NCI-H526 treated with DMSO at 0.1 percent for 48 hours (cell line): ENCODE results near the gene HDAC11.
A peak's percentile ranks its signal among the peaks of the same experiment; 100 is the strongest.

Experiments used
- DNase-seq: peaks from one replicate; lab custom pipeline; 2025; lab: John Stamatoyannopoulos, UW

HDAC11 gene

DNA sequence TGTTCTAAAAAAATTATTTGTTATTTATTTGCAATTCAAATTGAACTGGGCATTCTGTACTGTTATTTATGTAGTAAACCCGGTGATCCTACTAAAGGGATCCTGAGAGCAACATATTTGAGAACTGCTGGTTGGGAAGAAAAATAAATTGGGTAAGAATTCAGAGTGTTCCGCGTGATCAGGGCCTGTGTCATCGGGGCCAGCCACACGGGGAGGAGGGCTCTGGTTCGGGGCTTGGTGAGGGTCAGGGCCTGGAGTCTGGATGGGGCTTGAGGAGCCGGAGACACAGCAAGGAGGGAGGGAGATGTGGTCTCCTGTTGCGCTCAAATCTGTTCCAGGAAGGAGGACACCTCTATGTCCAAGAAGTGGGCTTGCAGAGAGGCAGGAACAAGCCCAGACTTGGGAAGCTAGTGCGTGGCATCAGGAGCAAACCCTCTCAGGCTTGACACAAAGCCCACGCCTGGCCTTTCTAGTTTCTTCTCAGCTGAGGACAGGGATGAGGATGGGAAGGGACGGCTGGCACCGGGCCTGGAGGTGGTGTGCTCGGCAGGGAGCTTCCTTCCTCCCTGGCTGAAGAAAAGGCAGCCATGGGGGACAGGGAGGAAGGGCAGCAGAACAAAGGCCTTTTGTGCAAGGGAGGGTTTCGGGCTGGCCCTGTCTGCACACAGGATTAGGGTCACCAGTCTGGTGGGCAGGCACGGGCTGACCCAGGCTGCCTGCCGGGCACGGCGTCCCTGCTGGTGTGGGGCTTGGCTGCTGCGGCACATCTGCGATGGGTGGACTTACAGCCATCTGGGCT is 45.9 kb downstream of the HDAC11 start:
- peak; percentile 47 for DNase-seq

DNA sequence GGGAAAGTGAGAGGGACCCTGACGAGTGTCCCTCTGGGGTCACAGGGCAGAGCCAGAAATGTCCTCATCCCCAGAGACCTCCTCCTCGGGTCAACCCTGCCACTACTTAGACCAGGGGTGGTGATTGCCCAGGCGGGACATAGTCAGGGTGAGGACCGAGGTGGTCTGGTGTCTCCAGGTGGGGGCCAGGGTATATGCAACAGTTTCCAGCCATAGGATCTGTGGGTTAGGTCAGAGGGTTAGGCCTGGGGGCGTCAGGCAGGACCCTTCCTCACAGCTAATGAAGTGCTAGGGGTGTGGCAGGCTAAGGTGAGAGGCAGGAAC is 46.5 kb downstream of the HDAC11 start:
- DNase-seq, result no peak

DNA sequence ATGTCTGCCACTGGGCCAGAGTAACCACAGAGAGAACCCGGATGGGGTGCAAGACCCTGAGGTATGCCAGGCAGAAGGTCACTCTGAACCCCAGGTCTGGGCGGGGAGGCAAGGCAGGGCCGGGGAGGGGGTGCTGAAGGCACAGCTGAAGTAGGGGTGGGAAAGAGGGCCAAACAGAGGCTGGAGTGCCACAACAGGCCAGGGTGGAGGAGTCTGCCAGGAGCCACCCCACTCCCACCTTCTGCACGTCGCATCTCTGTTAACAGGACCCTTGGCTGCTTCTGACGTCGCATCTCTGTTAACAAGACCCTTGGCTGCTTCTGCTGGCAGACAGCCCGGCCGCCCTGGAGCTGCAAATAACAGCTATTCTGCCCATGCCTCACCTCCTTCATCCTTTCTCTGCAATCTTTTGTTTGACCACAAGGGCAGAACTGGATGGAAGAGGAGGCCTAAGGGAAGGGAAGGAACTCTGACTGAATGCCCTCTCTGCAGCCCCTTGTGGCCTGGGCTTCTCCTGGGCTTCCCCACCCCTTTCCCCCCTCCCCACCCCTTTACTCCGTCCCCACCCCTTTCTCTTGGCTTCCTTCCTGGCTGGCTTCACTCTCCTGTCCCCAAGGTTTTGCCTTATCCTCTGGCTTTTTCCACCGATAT is 48.2 kb downstream of the HDAC11 start:
- no peak for DNase-seq

DNA sequence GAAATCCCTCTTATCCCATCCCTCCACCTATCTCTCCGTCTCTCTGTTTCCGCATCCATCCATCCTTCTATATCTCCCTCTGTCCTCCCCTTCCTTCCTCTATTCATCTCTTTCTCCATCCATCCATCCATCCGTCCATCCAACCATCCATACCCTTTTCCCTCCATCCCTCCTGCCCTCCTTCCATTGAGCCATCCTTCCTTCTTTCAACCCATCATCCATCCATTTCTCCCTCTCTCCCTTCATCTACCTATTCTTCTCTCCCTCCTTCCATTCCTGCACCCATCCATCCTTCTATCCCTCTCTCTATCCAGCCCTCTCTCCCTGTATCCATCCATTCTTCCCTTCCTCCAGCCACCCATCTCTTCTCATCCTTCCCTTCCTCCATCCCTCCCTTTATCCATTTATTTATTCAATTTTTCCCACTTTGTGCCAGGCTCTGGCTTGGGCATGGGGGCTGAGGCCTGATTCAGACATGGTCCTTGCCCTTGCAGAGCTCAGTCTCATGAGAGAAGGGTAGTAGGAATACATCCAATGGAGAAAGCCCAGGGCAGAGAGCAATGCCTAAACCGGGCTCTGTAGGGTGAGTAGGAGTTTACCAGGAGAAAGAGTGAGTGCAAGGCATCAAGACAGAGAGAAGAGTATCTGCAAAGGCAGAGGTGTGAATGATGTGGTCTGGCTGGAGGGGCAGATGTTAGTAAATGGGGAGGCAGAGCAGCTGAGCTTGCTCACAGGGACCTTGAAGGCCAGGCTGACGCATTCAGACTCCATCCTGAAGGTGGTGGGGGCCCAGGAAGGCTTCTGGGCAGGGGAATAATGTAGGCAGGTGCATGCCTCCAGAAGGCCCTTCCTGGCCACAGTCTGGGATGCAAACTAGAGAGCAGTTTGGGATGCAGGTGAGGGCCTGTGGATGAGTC is 49.3 kb downstream of the HDAC11 start:
- DNase-seq, result no peak

DNA sequence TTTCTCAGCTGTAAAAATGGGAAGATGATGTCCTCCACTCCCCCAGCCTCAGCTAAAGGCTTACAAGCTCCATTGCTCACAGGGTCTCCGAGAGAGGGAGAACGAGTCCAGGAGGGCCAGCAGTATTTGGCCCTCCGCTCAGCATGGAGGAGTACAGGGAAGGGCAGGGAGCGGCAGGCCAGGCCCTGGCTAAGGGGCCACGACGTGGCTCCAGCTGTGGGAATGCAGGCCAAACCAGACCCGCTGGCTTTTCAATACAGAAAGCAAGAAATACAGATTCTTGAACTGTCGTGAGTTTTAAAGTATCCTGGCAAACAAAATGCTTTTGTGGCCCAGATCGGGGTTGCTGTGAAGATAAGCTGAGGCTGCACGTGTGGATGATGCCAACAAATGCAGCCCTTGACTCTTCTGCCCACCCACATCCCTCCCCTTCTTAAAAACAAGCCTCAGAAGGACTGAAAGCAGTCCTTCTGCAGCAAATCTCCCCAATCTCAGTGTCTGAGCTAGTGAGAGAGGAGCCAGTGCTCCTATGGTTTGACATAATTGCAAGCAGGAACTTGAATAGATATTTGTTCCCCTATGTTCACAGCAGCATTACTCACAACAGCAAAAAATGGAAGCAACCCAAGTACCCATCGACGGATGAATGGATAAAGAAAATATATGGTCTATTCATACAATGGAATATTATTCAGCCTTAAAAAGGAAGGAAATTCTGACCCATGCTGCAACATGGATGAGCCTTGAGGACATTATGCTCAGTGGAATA is 50.3 kb downstream of the HDAC11 start:
- DNase-seq, result no peak

DNA sequence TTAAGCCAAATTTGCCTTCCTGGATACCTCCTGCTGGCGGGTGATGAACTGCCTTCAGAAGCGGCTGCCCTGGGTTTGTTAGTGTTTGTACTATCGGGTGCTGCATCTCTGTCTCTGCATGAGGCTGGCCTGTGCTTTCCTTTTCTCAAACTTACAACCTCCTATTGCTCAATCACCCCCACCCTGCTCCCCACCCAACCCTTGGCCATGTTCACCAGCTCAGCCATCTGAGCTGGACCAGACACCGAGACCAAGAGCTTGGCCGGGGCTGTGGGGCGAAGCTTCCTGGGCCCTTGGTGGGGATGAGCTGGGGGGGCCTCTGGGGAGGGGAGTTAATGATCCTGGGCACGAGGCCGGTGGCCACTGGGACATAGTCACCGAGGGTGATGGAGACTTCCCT is 52.0 kb downstream of the HDAC11 start:
- no peak for DNase-seq

DNA sequence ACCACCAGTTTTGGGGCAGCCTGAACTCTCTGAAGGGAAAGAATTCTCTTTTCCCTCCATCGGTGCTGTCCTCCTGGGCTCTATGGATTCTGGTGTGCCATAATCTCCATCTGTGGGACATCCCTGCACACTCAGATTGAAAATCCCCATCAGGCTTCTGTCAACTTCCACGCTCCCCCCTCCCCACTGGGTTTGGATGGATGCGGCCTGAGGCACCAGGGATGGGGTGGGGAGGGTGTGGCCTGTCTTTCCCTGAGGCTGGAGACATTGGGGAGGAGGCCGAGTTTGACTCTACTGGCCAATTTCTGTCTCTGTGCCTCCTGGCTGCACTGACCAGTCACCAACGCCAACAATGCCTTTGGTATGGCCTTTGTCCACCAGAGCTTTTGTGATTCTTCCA is 52.5 kb downstream of the HDAC11 start:
- no peak for DNase-seq

DNA sequence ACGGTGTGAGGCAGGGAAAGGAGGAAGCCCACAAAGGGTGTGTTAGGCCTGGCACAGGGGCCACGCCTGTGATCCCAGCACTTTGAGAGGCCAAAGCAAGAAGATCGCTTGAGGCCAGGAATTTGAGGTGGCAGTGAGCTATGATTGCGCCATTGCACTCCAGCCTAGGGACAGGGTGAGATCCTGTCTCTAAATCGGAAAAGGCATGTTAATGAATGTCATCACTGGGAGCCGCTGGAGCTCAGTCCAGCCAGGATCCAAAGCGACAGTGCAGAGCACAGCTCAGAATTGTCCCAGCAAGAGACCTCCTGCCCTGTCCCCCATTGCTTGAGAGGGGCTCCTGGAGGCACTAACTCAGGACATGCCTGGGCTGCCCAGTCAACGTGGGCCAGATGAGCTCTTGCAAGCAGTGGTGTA is 53.8 kb downstream of the HDAC11 start:
- no peak for DNase-seq

DNA sequence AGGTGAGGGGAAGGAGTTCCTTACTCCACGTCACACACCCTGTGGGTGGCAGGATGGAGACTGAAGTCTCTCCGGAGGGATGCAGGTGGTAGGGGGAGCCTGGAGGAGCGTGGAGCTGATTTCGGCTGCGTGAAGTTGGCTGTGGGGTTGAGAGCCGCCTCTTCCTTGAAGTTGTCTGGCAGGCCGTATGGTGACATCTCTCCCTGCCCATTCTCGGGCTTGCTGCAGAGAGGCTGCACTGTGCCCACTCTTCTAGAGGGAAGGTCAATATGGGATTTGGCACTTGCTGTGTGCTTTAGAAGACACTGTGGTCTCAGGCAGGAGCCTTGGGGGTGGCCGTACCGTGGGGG is 55.4 kb downstream of the HDAC11 start:
- DNase-seq, result no peak

DNA sequence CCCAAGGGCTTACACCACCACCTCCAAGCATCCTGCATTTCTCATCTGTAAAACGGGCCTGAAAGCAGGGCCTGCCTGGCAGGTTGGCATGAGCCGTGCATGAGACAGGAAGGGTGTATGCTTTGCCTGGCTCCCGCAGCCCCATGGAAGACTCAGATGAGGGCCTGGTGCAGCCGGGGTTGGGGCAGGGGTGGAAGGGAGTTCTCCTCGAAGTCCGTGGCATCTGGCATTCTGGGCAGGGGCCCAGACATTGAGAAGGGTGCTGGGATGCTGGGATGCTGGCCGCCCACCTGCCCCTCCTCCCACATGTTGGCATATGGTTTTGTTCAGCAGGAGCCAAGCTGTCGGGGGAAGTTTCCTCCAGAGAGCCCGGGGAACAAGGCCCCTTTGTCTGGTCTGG is 55.8 kb downstream of the HDAC11 start:
- DNase-seq, result no peak

DNA sequence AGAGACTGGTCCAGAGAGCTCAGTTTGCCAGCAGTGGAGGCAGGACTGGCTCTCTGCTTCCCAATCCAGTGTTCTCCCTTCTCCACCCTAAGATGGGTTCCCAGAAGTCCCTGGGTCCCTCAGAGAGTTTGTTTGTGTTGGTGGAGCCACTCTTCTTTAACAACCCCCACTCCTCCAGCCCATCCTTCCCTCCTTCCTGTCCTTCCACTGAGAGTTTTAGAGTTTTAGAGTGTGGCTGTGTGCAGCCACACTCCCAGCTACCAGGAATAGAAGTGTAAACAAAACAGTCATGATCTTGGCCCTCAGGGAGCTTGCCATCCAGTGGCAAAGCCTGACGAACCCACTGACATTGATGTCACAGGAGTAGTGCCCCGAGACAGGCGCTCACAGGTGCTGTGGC is 56.3 kb downstream of the HDAC11 start:
- DNase-seq, result no peak

DNA sequence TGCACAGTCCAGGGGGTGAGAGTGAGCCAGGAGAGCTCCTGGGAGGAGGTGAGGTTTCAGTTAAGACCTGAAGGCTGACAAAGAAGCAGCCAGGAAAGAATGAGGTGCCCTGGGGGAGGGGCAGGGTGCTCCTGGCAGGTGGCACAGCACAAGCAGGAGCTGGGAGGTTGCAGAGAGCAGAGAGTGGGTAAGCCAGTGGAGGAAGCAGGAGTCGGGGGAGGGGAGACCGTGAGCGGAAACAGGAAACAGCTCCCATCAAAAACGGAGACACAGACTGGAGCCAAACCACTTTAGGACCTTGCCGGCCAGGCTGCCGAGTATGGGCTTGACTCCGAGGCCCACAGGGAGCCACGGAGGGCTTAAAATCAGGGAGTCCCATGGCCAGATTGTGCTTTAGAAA is 56.7 kb downstream of the HDAC11 start:
- no peak for DNase-seq

DNA sequence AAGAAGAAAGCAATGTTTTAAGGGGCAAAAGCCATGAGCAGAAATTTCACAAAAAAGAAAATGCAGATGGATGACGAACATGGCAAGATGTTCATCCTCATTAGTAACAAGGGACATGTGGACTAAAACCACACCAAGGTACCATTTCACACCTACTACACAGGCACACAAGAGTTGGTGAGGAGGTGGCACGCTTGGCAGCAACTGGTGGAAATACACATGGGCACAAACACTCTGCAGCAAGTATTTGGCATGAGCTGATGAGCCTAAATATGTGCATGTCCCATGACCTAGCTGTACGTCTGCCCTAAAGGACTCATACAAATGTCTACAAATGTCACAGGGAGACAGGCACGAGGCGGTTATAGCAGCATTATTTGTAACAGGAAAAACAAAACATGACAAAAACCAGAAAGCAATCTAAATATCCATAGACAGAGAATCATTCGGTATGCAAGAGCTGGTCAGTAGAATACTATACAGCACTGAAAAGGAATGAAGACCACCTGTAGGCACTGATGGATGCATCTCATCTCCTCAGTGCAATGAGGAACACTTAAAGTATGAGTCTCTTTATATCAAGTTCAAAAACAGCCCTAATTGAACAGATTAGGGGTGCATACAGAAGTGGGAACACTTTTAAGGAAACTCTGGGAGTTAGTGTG is 57.3 kb downstream of the HDAC11 start:
- no peak for DNase-seq

DNA sequence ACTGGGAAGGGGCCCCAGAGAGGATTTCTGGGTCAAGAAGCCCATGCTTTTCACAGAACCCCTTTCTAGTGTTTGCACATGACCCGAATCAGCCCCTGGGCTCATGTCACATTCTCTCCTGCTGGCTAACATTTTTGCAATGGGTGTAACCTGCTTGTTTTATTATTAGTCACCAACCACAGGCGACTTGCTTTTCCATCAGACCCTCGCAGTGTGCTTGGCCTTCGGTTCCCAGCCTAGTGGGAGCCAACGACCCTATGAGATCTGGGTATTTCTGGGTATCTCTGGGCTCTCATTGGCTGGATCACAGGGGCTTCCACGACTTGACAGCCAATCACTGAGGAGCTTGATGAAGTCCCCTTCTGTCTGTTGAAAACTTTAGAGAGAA is 57.8 kb downstream of the HDAC11 start:
- no peak for DNase-seq

DNA sequence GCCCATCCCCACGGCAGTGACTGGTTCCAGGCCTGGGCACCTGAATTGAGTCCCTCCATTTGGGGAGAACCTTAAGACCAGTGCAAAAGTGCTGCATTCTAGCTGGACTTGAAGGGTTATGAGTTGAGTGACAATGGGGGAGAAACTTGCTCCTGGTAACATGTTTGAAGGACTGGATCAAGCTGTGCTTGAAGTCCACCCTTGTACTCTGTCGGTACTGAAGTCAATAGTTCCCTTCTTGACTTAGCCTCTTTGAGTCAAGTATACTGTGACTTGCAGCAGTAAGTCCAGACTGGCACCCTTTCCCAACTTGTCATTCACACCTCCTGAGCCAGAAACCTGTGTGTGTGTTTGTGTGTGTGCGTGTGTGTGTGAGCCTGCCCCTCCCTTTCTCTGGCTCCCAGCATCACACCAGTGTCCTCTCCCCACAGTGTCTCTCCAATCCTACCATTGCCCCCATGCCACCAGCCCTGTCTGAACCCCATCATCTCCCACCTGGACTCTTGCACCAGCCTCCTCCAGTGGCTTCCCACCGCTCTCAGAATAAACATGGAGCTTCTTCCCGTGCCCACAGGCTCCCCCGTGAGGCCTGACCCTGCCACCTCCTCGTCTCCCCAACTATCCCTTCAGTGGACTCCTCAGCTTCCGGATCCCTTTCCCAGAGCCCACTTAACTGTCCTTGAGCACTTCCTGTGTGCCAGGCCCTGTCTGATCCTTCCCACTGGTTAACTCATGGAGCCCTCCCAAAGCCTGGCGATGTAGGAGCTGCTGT is 58.6 kb downstream of the HDAC11 start:
- DNase-seq, result no peak

DNA sequence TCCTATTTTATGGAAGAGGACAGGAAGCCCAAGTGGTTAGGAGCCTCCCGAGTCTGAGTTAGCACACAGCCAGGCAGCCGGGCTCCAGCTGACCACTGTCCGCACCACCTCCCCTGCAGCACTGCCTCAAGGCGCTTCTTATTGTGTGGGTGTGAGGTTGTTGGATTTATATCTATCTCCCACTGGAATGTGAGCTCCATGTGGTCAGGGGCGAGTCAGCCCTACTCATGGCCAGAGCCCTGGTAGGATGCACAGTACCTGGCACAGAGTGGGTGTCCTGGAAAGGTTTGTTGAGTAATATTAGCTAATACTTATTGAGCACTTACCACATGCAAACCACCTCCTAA is 59.2 kb downstream of the HDAC11 start:
- DNase-seq, result no peak

DNA sequence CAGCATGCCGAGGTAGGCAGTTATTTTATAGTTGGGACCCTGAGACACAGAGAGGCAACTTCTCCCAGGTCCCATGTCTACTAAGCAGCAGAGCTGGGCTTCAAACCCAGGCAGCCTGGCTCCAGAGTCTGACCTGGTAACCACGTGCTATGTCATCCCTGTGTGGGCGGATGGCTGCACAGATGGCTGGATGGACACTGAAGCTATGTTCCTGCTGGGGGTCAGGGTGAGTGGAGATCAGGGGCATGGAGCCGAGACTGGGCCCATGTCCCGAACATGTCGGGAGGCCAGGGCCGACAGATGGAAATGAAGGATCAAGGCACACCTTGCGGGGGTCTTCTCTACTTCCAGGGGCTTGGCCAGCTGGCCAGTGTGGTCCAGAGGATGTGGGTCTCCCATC is 59.6 kb downstream of the HDAC11 start:
- DNase-seq, result no peak

DNA sequence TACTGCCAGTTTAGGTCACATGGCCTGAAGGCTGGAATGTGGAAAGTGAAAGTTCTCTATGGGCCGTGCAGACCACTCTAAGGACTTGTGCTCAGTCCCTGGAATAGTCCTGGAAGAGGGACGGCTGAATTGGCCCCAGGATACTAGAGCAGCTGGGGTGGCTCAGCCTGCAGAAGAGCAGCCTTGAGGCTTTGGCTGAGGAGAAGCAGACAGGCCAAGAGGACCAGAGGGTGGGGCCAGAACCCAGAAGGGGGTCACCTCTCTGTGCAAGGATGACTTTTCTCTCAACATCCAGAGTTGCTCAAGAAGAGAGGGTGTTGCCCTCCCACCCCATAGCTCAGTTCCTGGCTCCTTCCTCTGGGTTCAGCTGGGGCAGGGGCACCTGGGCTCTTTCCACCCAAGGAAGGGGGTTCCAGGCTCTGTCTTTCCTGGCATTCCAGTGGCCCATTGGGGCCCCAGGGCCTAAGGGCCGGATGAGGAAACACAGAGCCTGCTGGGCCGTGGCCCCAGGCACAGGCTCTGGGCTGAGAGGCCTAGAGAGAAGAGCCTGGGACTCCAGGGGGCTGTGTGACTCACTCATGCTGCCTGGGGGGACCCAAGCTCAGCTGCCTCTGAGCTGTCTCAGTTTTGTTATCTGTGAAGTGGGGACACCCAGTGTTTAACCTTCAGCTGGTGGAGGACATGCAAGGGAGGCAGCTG is 60.3 kb downstream of the HDAC11 start:
- DNase-seq, result no peak

DNA sequence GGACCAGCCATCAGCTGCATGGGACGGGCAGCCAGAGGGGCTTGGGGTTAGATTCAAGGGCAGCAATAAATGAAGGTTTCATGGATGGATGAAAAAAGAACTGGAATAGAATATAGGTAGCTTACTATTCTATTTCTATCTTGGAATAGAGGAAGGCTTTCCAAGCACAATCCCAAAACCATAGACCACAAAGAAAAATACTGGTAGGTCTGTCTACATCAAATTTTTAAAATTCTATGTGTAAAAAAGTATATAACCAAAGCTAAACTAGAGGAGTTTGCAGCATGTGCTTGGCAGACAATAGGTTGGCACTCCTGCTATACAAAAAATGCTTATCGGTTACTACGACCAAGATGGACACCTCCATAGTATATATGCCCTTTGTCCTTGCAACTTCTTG is 61.6 kb downstream of the HDAC11 start:
- DNase-seq, result no peak

DNA sequence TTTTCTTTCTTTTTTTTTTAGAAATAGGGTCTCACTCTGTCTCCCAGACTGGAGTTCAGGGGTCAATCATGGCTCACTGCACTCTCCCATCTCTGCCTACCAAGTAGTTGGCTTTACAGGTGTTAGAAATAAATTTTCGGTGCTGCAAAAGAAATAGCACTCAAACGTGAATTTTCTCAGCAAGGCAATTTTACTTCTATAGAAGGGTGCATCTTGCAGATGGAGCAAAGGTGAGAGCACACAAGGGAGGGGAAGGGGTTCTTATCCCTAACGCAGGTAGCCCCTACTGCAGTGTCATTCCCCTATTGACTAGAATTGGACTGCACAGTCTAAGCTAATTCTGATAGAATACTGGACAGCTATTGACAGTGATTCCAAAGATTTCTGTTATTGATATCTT is 62.0 kb downstream of the HDAC11 start:
- DNase-seq, result no peak
